ENCODE data around the gene SCGB3A2. TPM values are rescaled to one million over a fixed set of nuclear protein-coding genes. Genes with fewer than 3 reads are reported as not detected.

Gene SCGB3A2
- total and polyA plus RNA-seq, 2 of the 8 experiments (the other 6 are each of a cell fraction or from before 2014, with no cell fraction given): 47.1 to 63.6 TPM

- no peak for TF ChIP-seq ATF2 (IDR thresholded peaks at IDR 0.05; ENCODE audit: low read length)
- TF ChIP-seq TAF7 (optimal IDR thresholded peaks at IDR 0.05; ENCODE audit: borderline replicate concordance, low read depth, low read length): no peak
- no peak for TF ChIP-seq KDM5A (IDR thresholded peaks at IDR 0.05; ENCODE audit: low read length)
- no peak for TF ChIP-seq USF2 (IDR thresholded peaks at IDR 0.05; ENCODE audit: low read length)
- TF ChIP-seq JUND (IDR thresholded peaks at IDR 0.05; ENCODE audit: low read length): no peak
- TF ChIP-seq TAF1 (IDR thresholded peaks at IDR 0.05; ENCODE audit: low read depth, low read length): no peak
- no peaks in the 10 kb centered on the region; a peak in 1 of 8 replicates for H3K36me3 ChIP-seq (ENCODE audit: control insufficient read depth in 2 of 4, insufficient read depth in 4 of 4, low read length in 3 of 4)
- H3K4me1 ChIP-seq (replicated peaks in 1 of 4; ENCODE audit: control insufficient read depth in 3 of 4, insufficient read depth in 4 of 4, low read length in 3 of 4): no peaks in the 10 kb centered on the region
- H4K5ac ChIP-seq (ENCODE audit: insufficient read length, low read depth, low read length): no peak overlapping the region
- no peaks in the 10 kb centered on the region for H3K27me3 ChIP-seq (replicated peaks in 1 of 4; ENCODE audit: control insufficient read depth in 3 of 4, extremely low read depth in 1 of 4, insufficient read depth in 3 of 4, low read length in 3 of 4)
- no peaks in the 10 kb centered on the region for H3K79me1 ChIP-seq (ENCODE audit: low read depth, low read length)
- no peak overlapping the region for H2BK120ac ChIP-seq (replicated peaks; ENCODE audit: low read depth, low read length)
- H2AK5ac ChIP-seq (ENCODE audit: low read depth, low read length): no peak overlapping the region
- H3K56ac ChIP-seq (replicated peaks; ENCODE audit: insufficient read length, low read depth, low read length): no peak overlapping the region
- H2AFZ ChIP-seq (ENCODE audit: low read length): no peak overlapping the region
- H2BK20ac ChIP-seq (ENCODE audit: low read length): no peak overlapping the region
- no peak overlapping the region for H3K9ac ChIP-seq (replicated peaks in 1 of 4; ENCODE audit: extremely low read depth in 1 of 4, low read depth in 3 of 4, low read length in 3 of 4)
- no peak overlapping the region for H2BK5ac ChIP-seq (ENCODE audit: low read depth, low read length)
- FAIRE-seq (no peak), DNase-seq (ENCODE audit: low read depth in 1 of 2, low spot score in 2 of 2) (no peak)
- H3K27ac ChIP-seq (ENCODE audit: low read depth, low read length): no peak overlapping the region
- no peak overlapping the region for H2BK12ac ChIP-seq (ENCODE audit: low read depth, low read length)
- H3K4ac ChIP-seq (replicated peaks; ENCODE audit: insufficient read length, low read depth, low read length): no peak overlapping the region
- no peak overlapping the region for H2BK15ac ChIP-seq (ENCODE audit: low read length)
- H3K9me3 ChIP-seq (ENCODE audit: insufficient read depth in 2 of 2, low read depth in 1 of 2, low read length in 1 of 2): no peaks in the 10 kb centered on the region
- ChIA-PET POLR2A (ENCODE audit: partially characterized antibody) (interaction anchor here (1.4 to 2.3 kb wide), 2 partner anchors 25 to 30 kb away, joined by 5 to 7 read pairs; no protein-coding TSS in a partner anchor), CTCF (ENCODE audit: partially characterized antibody) (interaction anchor here (0.6 to 1.9 kb wide), 4 partner anchors 10 to 202 kb away, joined by 3 to 6 read pairs (median 4); no protein-coding TSS in a partner anchor)
- H4K8ac ChIP-seq (ENCODE audit: extremely low read depth, insufficient read depth, low read length): no peak overlapping the region
- no peak overlapping the region for H3K4me2 ChIP-seq (ENCODE audit: insufficient read depth in 1 of 2, low read depth in 2 of 2, low read length in 2 of 2)
- H3K23ac ChIP-seq (ENCODE audit: insufficient read length): no peak overlapping the region
- no peak overlapping the region for H3K18ac ChIP-seq (ENCODE audit: extremely low read depth, low read length)
- no peak overlapping the region for H3K14ac ChIP-seq (ENCODE audit: insufficient read length)
- H4K20me1 ChIP-seq (replicated peaks in 1 of 2; ENCODE audit: control insufficient read depth in 1 of 2, insufficient read depth in 2 of 2, low read length in 2 of 2): no peaks in the 10 kb centered on the region
- H3K4me3 ChIP-seq (ENCODE audit: extremely low read depth in 1 of 4, insufficient read depth in 2 of 4, low read depth in 3 of 4, low read length in 4 of 4): no peak overlapping the region
- H3K79me2 ChIP-seq (ENCODE audit: control insufficient read depth in 1 of 2, insufficient read depth in 2 of 2, low read length in 2 of 2): no peaks in the 10 kb centered on the region
- no peaks in the 10 kb centered on the region for H3K23me2 ChIP-seq (ENCODE audit: low read depth, low read length)
- H4K91ac ChIP-seq (replicated peaks; ENCODE audit: insufficient read length, low read length): no peak overlapping the region
Observed at GRCh38 chr5:147830035-147830434, 48.5 kb upstream of the SCGB3A2 start.
